Endothelial cell of umbilical vein (primary cell): ENCODE measurements around the gene CCL7. TPM values are rescaled to one million over a fixed set of nuclear protein-coding genes. Genes with fewer than 3 reads are reported as not detected.
A peak's percentile ranks its signal among the peaks of the same experiment; 100 is the strongest.

Experiments
- BruUV-seq: library from RNA; stranded (reverse); fragments of 400-500 nt; replicated peaks from 2 replicates; lab custom pipeline; 2021; lab: Mats Ljungman, UMichigan
- CTCF ChIA-PET: fragments of 300-600, 350-600 bp; sonication (Branson Sonifier 250); formaldehyde crosslinking; loops from one replicate; lab custom pipeline; 2021; ENCODE audit warnings: antibody characterized with exemption, inconsistent platforms; lab: Charles Lee
- POLR2A ChIA-PET: fragments of 300-600, 350-600 bp; sonication (Branson Sonifier 250); formaldehyde crosslinking; loops from one replicate; lab custom pipeline; 2021; ENCODE audit warnings: antibody characterized with exemption, inconsistent platforms; lab: Charles Lee
- DNase-seq: peaks from one replicate; pipeline ENCODE4 v3.0.0-alpha.2; 2011; ENCODE audit warnings: low read depth, low spot score
- FAIRE-seq: peaks from 2 replicates; lab custom pipeline; 2011; peaks lifted over from hg19 to GRCh38; lab: Jason Lieb, UNC
- H2AFZ ChIP-seq: 2 replicates; pipeline ENCODE4 v1.6.0; 2012; ENCODE audit warnings: low read depth, low read length, control low read depth, inconsistent platforms
- H3K27ac ChIP-seq: 2 replicates; pipeline ENCODE4 v1.5.1; 2011; ENCODE audit warnings: low read depth, mild to moderate bottlenecking, control low read depth, low read length, moderate library complexity; ENCODE audit not compliant: insufficient read depth
- H3K27me3 ChIP-seq, 2 experiments: 2 replicates each; pipeline versions ENCODE4 v1.6.0 to v1.6.1; 2011; ENCODE audit warnings: low read length in 2 of 2, mixed read lengths in 1 of 2; ENCODE audit not compliant: control insufficient read depth in 2 of 2, insufficient read depth in 2 of 2
- H3K36me3 ChIP-seq, 2 experiments: 2 replicates in 1 of 2; 3 replicates in 1 of 2; pipeline ENCODE4 v1.5.1; 2011; ENCODE audit warnings: low read length in 2 of 2, mild to moderate bottlenecking in 1 of 2, moderate library complexity in 1 of 2; ENCODE audit not compliant: control insufficient read depth in 2 of 2, insufficient read depth in 2 of 2; ENCODE audit errors: extremely low read depth in 1 of 2
- H3K4me1 ChIP-seq: 3 replicates; pipeline ENCODE4 v1.5.1; 2011; ENCODE audit warnings: mild to moderate bottlenecking, low read length; ENCODE audit not compliant: control insufficient read depth, insufficient read depth; ENCODE audit errors: extremely low read depth
- H3K4me2 ChIP-seq: 2 replicates; pipeline ENCODE4 v1.6.1; 2011; ENCODE audit warnings: low read length, control low read depth, mixed read lengths; ENCODE audit not compliant: insufficient read depth
- H3K4me3 ChIP-seq, 3 experiments: fragments of 200-600 bp in 1 of 3; sonication (generic), shearing (Covaris generic) in 1 of 3; replicated peaks in 1 of 3; 2 replicates each; pipeline ENCODE4 v1.5.1; 2011 to 2016; ENCODE audit warnings: control low read depth in 3 of 3, low read length in 3 of 3, mild to moderate bottlenecking in 2 of 3, inconsistent platforms in 1 of 3, low read depth in 1 of 3, moderate library complexity in 1 of 3; ENCODE audit not compliant: insufficient read depth in 1 of 3
- H3K79me2 ChIP-seq: 2 replicates; pipeline ENCODE4 v1.6.0; 2012; ENCODE audit warnings: low read length, inconsistent platforms; ENCODE audit not compliant: control insufficient read depth, insufficient read depth
- H3K9ac ChIP-seq: replicated peaks from 2 replicates; pipeline ENCODE3; 2011; ENCODE audit warnings: low read length, control low read depth; ENCODE audit not compliant: insufficient read depth; ENCODE audit errors: extremely low read depth
- H3K9me1 ChIP-seq: replicated peaks from 3 replicates; pipeline ENCODE4 v1.6.0; 2011; ENCODE audit warnings: mild to moderate bottlenecking, low read length; ENCODE audit not compliant: control insufficient read depth, insufficient read depth; ENCODE audit errors: extremely low read depth
- H3K9me3 ChIP-seq: replicated peaks from 2 replicates; pipeline ENCODE4 v1.5.1; 2012; ENCODE audit warnings: low read length, inconsistent platforms; ENCODE audit not compliant: control insufficient read depth, insufficient read depth
- H4K20me1 ChIP-seq: replicated peaks from 2 replicates; pipeline ENCODE3; 2011; ENCODE audit warnings: mild to moderate bottlenecking, low read length; ENCODE audit not compliant: control insufficient read depth, insufficient read depth; ENCODE audit errors: extremely low read depth
- EZH2 ChIP-seq: IDR thresholded peaks from 2 replicates; pipeline ENCODE4 v1.6.1; 2012; ENCODE audit warnings: borderline replicate concordance, low read depth, mild to moderate bottlenecking, moderate library complexity, low read length, inconsistent platforms; ENCODE audit not compliant: severe bottlenecking
- FOS ChIP-seq: IDR thresholded peaks from 2 replicates; pipeline ENCODE4 v1.6.1; 2011; ENCODE audit warnings: mild to moderate bottlenecking, low read length, moderate library complexity, borderline replicate concordance; ENCODE audit not compliant: insufficient read depth
- GATA2 ChIP-seq: IDR thresholded peaks from 2 replicates; pipeline ENCODE4 v1.7.0; 2011; ENCODE audit warnings: low read depth, mild to moderate bottlenecking, moderate library complexity, mixed read lengths, low read length; ENCODE audit not compliant: insufficient read length, insufficient read depth
- MYC ChIP-seq: IDR thresholded peaks from one replicate; pipeline ENCODE4 v1.6.1; 2011; ENCODE audit warnings: mild to moderate bottlenecking, low read depth, low read length
- POLR2AphosphoS5 ChIP-seq: IDR thresholded peaks from 2 replicates; pipeline ENCODE4 v1.6.1; 2012; ENCODE audit warnings: low read depth, mild to moderate bottlenecking, control low read depth, low read length, moderate library complexity; ENCODE audit not compliant: insufficient read depth
- dilution Hi-C: fragments of 300-500 bp; cut with MboI; formaldehyde crosslinking; loops from one replicate; pipeline ENCODE4 v1.15.0; 2019; ENCODE audit warnings: low sequenced_read_pairs; ENCODE audit not compliant: extremely low pct_ligation_motif_present
- intact Hi-C: fragments of 100-400 bp; cut with micrococcal nuclease; formaldehyde crosslinking; loops from one replicate; pipeline ENCODE4 v1.10.0; 2022
- polyA plus RNA-seq, 4 experiments: library from polyadenylated mRNA; depleted of rRNA in 3 of 4; stranded (reverse) in 3 of 4; unstranded in 1 of 4; fragments of >200 nt; gene quantifications; 2 replicates each; pipeline versions ENCODE4 v1.2.1 to v1.2.3, GENCODE V29; 2011 to 2012; ENCODE audit warnings: missing spikeins in 1 of 4
- total RNA-seq: library from RNA; stranded (reverse); gene quantifications from 2 replicates; pipeline ENCODE4 v1.2.3, GENCODE V29; 2021
- TF ChIP-seq, protein P1 (sequence below): IDR thresholded peaks from 2 replicates; pipeline ENCODE4 v1.6.1; 2011; ENCODE audit not compliant: insufficient read depth, insufficient read length

Gene CCL7
- total and polyA plus RNA-seq, 2 donors (not counting 3 experiments of a cell fraction or from before 2014, with no cell fraction given): 0.25 TPM; not detected in 1

DNA sequence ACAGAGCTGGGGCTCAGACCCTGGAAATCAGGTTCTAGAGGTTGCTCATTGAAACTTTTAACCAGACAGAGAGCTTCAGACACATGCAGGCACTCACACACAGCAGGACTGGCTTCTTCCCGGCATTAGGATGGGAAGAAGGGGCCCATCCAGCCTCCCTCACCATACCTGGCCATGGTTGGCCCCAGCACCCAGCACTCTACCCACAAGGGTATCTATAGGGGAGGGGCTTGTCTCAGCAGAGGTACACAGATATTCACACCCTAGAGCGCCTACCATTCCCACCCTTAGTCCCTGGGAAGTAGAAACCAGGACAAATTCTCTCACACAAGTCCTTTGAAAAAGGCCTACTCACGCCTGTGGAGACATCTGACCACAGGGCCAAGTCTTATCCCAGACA is 35.4 kb upstream of the CCL7 start:
- Histone ChIP-seq H3K9ac (peak overlapping the region; percentile 38), H3K27me3 (no peaks in the 10 kb centered on the region), H3K4me3 (no peak overlapping the region), H3K36me3 (no peaks in the 10 kb centered on the region), H3K9me3 (no peaks in the 10 kb centered on the region), H3K4me2 (no peak overlapping the region), H2AFZ (no peak overlapping the region), H3K79me2 (no peaks in the 10 kb centered on the region), H4K20me1 (no peaks in the 10 kb centered on the region), H3K9me1 (no peaks in the 10 kb centered on the region), H3K27ac (peak overlapping the region; percentile 72), H3K4me1 (peaks cover 46% of the 10 kb centered on the region)
- intact Hi-C loops: loop anchor here (1.0 kb wide), 4 partner anchors 57 to 127 kb away; no protein-coding TSS in a partner anchor
- TF ChIP-seq POLR2AphosphoS5 (no peak), EZH2 (no peak)
- TF ChIP-seq, protein P1, sequence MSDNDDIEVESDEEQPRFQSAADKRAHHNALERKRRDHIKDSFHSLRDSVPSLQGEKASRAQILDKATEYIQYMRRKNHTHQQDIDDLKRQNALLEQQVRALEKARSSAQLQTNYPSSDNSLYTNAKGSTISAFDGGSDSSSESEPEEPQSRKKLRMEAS: no peak
- FAIRE-seq: no peak
- POLR2A ChIA-PET: interaction anchor here (1.3 to 1.5 kb wide), 3 partner anchors 14 to 127 kb away, joined by 3 to 12 read pairs (median 8); partner anchors contain the start of gene CCL2
- CTCF ChIA-PET: interaction anchor here (1.3 to 3.6 kb wide), 9 partner anchors 7 to 126 kb away, joined by 3 to 51 read pairs (median 4); partner anchors contain the start of genes CCL2 and CCL7
- dilution Hi-C loops: no loop called here
- no TSS peak for BruUV-seq
- DNase-seq: no peak

DNA sequence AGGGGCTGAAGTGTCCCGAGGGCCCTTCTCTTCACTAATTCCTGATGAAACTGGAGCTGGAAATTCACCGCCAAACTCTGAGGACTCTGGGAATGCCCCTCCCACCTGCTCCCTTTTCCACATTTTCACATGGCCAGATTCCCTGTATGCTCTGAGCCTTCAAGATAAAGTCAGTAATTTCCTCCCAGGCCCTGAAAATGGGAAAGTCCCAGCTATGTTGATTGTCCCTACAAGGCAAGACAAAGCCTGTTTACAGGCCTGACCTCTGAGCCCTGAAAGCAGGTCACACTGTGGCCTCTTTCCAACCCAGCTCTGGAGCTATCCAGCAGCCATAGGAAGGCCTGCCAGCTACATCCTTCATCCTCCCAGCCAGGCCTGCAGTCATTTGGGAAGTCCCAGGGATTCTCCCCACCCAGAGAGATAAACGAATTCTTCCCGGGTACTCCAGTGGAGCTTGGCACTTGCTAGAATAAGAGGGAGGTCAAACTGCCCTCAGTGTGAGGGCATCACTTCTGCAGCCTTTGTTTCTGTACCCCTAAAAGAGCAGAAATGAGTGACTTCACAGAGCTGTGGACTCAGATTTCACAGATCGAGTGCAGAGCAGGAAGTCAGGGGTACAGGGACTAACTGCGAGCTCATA is 34.5 kb upstream of the CCL7 start:
- Histone ChIP-seq H3K4me3 (no peak overlapping the region), H3K4me1 (peaks cover 54% of the 10 kb centered on the region), H3K4me2 (no peak overlapping the region), H4K20me1 (no peaks in the 10 kb centered on the region), H2AFZ (no peak overlapping the region), H3K27ac (peak overlapping the region; percentile 78), H3K9me3 (no peaks in the 10 kb centered on the region), H3K9ac (peak overlapping the region; percentile 38), H3K36me3 (no peaks in the 10 kb centered on the region), H3K27me3 (no peaks in the 10 kb centered on the region), H3K9me1 (no peaks in the 10 kb centered on the region), H3K79me2 (no peaks in the 10 kb centered on the region)
- FAIRE-seq (peak; percentile 87), DNase-seq (peak; percentile 97)
- POLR2A ChIA-PET: interaction anchor here (1.3 to 1.5 kb wide), 4 partner anchors 13 to 126 kb away, joined by 3 to 12 read pairs (median 8); partner anchors contain the start of gene CCL2
- CTCF ChIA-PET: interaction anchor here (0.9 to 3.6 kb wide), 11 partner anchors 8 to 125 kb away, joined by 3 to 51 read pairs (median 3); partner anchors contain the start of genes CCL2 and CCL7
- intact Hi-C loops (loop anchor here (1.0 kb wide), 4 partner anchors 58 to 126 kb away; no protein-coding TSS in a partner anchor), dilution Hi-C loops (no loop called here)
- BruUV-seq: no TSS peak
- TF ChIP-seq EZH2 (no peak), POLR2AphosphoS5 (no peak), MYC (no peak), GATA2 (no peak), FOS (no peak)
- TF ChIP-seq, protein P1: no peak
